ENCODE data around the gene PHLDB3. TPM values are rescaled to one million over a fixed set of nuclear protein-coding genes. Genes with fewer than 3 reads are reported as not detected.
A peak's percentile ranks its signal among the peaks of the same experiment; 100 is the strongest.
"Not testable (repeated sequence)": the region's sequence is repeated elsewhere in the genome, so short reads cannot be mapped to it uniquely, and the experiment has no call there.

PHLDB3 gene
- total RNA-seq, 1 experiment from 2014 or later: 5.6 TPM

DNA sequence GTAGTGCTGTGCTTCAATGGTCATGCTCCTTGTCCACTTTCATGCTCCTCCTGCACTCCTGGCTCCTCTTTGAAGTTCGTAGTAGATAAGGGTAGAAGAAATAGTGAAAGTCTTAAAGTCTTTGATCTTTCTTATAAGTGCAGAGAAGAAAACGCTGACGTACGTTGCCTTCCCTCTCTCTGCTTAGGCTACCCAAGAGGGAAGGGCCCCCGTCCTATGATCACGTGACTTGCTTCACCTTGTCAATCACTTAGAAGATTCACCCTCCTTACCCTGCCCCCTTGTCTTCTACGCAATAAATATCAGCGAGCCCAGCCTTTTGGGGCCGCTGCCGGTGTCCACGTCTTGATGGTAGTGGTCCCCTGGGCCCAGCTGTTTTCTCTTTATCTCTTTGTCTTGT is 67.3 kb downstream of the PHLDB3 start:
- not testable (repeated sequence) for H3K27me3 ChIP-seq (ENCODE audit: low read length); H3K9ac ChIP-seq (ENCODE audit: low read length)

DNA sequence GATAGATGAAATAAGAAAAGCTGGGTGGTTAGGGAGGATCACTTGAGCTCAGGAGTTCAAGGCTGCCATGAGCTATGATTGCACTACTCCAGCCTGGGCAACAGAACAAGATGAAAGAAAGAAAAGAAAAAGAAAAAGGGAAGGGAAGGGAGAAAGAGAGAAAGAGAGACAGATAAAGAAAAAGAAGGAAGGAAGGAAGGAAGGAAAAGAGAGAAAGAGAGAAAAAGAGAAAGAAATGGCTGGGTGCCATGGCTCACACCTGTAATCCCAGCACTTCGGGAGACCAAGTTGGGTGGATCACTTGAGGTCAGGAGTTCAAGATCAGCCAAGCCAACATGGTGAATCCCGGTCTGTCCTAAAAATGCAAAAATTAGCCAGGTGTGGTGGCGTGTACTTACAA is 68.8 kb downstream of the PHLDB3 start:
- no peaks in the 10 kb centered on the region for H3K79me2 ChIP-seq (ENCODE audit: low read length)
- H3K4me1 ChIP-seq (ENCODE audit: low read length): no peaks in the 10 kb centered on the region
- no peak overlapping the region for H3K4me3 ChIP-seq (ENCODE audit: low read length)
- no peak overlapping the region for H3K27ac ChIP-seq (ENCODE audit: low read length)
- H3K9ac ChIP-seq (ENCODE audit: low read length): no peak overlapping the region
- no peak overlapping the region for H3K4me2 ChIP-seq (ENCODE audit: low read depth, low read length, poor library complexity, severe bottlenecking)
- no peak overlapping the region for H2AFZ ChIP-seq (ENCODE audit: low read length)
- H3K9me2 ChIP-seq (replicated peaks; ENCODE audit: insufficient read depth, low read length): no peaks in the 10 kb centered on the region
- DNase-seq: no peak
- H4K20me1 ChIP-seq (ENCODE audit: insufficient read depth, low read depth, low read length): no peaks in the 10 kb centered on the region
- no peaks in the 10 kb centered on the region for H3K36me3 ChIP-seq (ENCODE audit: insufficient read depth, low read length)
- no peaks in the 10 kb centered on the region for H3K27me3 ChIP-seq (ENCODE audit: low read length)
- no peaks in the 10 kb centered on the region for H3K9me3 ChIP-seq (ENCODE audit: low read length)

More for the DNA sequence above, 67.3 kb downstream of the PHLDB3 start:
- not testable (repeated sequence) for H3K27ac ChIP-seq (ENCODE audit: low read length); H3K9me3 ChIP-seq (ENCODE audit: low read length); H3K4me2 ChIP-seq (ENCODE audit: low read depth, low read length, poor library complexity, severe bottlenecking); H3K36me3 ChIP-seq (ENCODE audit: insufficient read depth, low read length); H3K4me3 ChIP-seq (ENCODE audit: low read length); H3K9me2 ChIP-seq (replicated peaks; ENCODE audit: insufficient read depth, low read length); H4K20me1 ChIP-seq (ENCODE audit: insufficient read depth, low read depth, low read length); H3K4me1 ChIP-seq (ENCODE audit: low read length); H3K79me2 ChIP-seq (ENCODE audit: low read length); DNase-seq; H2AFZ ChIP-seq (ENCODE audit: low read length)

DNA sequence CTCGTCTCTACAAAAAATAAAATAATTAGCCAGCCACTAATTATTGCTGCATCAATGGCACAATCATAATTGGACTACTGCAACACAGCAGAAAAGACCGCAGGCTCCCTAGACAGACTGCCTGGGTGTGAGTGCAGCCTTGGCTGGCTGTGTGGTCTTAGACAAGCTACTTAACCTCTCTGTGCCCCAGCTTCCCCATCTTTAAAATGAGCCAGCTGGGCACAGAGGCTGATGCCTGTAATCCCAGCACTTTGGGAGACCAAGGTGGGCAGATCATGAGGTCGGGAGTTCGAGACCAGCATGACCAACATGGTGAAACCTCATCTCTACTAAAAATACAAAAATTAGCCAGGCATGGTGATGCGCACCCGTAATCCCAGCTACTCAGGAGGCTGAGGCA is 70.9 kb downstream of the PHLDB3 start:
- H3K27me3 ChIP-seq (ENCODE audit: low read length): no peaks in the 10 kb centered on the region
- no peak overlapping the region for H3K9ac ChIP-seq (ENCODE audit: low read length)
- H3K27ac ChIP-seq (ENCODE audit: low read length): no peak overlapping the region
- H3K36me3 ChIP-seq (ENCODE audit: insufficient read depth, low read length): no peaks in the 10 kb centered on the region
- H3K4me3 ChIP-seq (ENCODE audit: low read length): no peak overlapping the region
- DNase-seq: no peak
- H3K9me3 ChIP-seq (ENCODE audit: low read length): no peaks in the 10 kb centered on the region
- no peak overlapping the region for H3K4me2 ChIP-seq (ENCODE audit: low read depth, low read length, poor library complexity, severe bottlenecking)
- no peaks in the 10 kb centered on the region for H3K4me1 ChIP-seq (ENCODE audit: low read length)
- H3K79me2 ChIP-seq (ENCODE audit: low read length): no peaks in the 10 kb centered on the region
- no peaks in the 10 kb centered on the region for H4K20me1 ChIP-seq (ENCODE audit: insufficient read depth, low read depth, low read length)
- no peak overlapping the region for H2AFZ ChIP-seq (ENCODE audit: low read length)
- H3K9me2 ChIP-seq (replicated peaks; ENCODE audit: insufficient read depth, low read length): no peaks in the 10 kb centered on the region

- no peak for DNase-seq
- no peak overlapping the region for H3K4me3 ChIP-seq (ENCODE audit: low read length)
- no peaks in the 10 kb centered on the region for H3K36me3 ChIP-seq (ENCODE audit: insufficient read depth, low read length)
- no peaks in the 10 kb centered on the region for H4K20me1 ChIP-seq (ENCODE audit: insufficient read depth, low read depth, low read length)
- no peak overlapping the region for H3K4me2 ChIP-seq (ENCODE audit: low read depth, low read length, poor library complexity, severe bottlenecking)
- no peaks in the 10 kb centered on the region for H3K27me3 ChIP-seq (ENCODE audit: low read length)
- no peaks in the 10 kb centered on the region for H3K9me3 ChIP-seq (ENCODE audit: low read length)
- no peak overlapping the region for H3K27ac ChIP-seq (ENCODE audit: low read length)
- H3K9me2 ChIP-seq (replicated peaks; ENCODE audit: insufficient read depth, low read length): no peaks in the 10 kb centered on the region
- no peak overlapping the region for H3K9ac ChIP-seq (ENCODE audit: low read length)
- no peaks in the 10 kb centered on the region for H3K79me2 ChIP-seq (ENCODE audit: low read length)
- no peaks in the 10 kb centered on the region for H3K4me1 ChIP-seq (ENCODE audit: low read length)
- no peak overlapping the region for H2AFZ ChIP-seq (ENCODE audit: low read length)
Observed at GRCh38 chr19:43433358-43433673, 71.2 kb downstream of the PHLDB3 start.

DNA sequence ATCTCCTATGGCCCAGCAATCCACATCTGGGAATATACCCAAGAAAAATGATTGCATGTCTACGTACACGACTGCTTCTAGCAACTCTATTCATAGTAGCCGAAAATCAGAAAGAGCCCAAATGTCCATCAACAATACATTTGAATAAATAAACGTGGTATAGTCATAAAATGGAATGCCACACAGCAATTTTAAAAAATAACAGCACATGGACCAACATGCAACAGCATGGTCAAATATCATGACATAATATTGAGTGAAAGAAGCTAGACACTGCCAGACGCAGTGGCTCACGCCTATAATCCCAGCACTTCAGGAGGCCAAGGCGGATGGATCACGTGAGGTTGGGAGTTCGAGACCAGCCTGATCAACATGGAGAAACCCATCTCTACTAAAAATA is 73.6 kb downstream of the PHLDB3 start:
- Histone ChIP-seq H3K79me2 (ENCODE audit: low read length) (no peaks in the 10 kb centered on the region), H3K9me3 (ENCODE audit: low read length) (no peaks in the 10 kb centered on the region), H4K20me1 (ENCODE audit: insufficient read depth, low read depth, low read length) (no peaks in the 10 kb centered on the region), H3K9me2 (replicated peaks; ENCODE audit: insufficient read depth, low read length) (no peaks in the 10 kb centered on the region), H3K4me3 (ENCODE audit: low read length) (no peak overlapping the region), H3K9ac (ENCODE audit: low read length) (no peak overlapping the region), H3K36me3 (ENCODE audit: insufficient read depth, low read length) (no peaks in the 10 kb centered on the region), H2AFZ (ENCODE audit: low read length) (no peak overlapping the region), H3K4me2 (ENCODE audit: low read depth, low read length, poor library complexity, severe bottlenecking) (no peak overlapping the region), H3K4me1 (ENCODE audit: low read length) (no peaks in the 10 kb centered on the region), H3K27me3 (ENCODE audit: low read length) (no peaks in the 10 kb centered on the region), H3K27ac (ENCODE audit: low read length) (no peak overlapping the region)
- DNase-seq: no peak

DNA sequence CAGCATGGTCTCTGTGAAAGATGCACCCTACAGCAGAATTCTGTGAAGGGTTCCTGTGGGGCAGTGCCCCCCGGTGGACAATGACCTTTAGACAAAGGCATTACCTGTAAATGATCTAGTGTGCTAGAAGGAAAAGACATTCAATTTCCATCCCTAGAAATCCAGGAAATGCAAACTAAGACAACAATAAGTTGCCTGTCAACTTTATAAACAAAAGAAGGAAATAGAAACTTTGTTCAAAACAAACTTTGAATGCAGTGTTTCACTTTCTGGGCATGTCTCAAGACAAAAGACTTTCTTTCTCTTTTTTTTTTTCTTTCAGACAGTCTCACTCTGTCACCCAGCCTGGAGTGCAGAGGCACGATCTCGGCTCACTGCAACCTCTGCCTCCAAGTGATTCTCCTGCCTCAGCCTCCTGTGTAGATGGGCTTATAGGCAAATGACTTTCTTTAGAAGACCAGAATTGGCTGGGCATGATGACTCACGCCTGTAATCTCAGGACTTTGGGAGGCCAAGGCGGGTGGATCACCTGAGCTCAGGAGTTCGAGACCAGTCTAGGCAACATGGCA is 74.3 kb downstream of the PHLDB3 start:
- no peak for DNase-seq
- no peaks in the 10 kb centered on the region for H3K4me1 ChIP-seq (ENCODE audit: low read length)

DNA sequence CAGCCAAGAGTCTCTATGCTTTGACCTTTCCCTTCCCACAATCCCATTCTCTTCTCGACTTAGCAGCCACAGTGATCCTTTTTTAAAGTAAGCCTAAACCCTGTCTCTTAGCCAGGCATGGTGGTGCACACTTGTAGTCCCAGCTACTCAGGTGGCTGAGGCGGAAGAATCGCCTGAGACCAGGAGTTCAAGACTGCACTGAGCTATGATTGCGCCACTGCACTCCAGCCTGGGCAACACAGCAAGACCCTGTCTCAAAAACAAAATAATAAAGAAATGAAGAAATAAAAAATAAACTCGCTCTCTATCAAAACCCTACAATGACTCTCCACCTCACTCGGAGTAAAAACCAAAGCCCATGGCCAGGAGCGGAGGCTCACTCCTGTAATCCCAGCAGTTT is 75.2 kb downstream of the PHLDB3 start:
- Histone ChIP-seq H3K9ac (ENCODE audit: low read length) (no peak overlapping the region), H4K20me1 (ENCODE audit: insufficient read depth, low read depth, low read length) (no peaks in the 10 kb centered on the region), H3K36me3 (ENCODE audit: insufficient read depth, low read length) (no peaks in the 10 kb centered on the region), H3K79me2 (ENCODE audit: low read length) (no peaks in the 10 kb centered on the region), H3K27me3 (ENCODE audit: low read length) (no peaks in the 10 kb centered on the region), H3K4me3 (ENCODE audit: low read length) (no peak overlapping the region), H3K9me2 (replicated peaks; ENCODE audit: insufficient read depth, low read length) (no peaks in the 10 kb centered on the region), H3K4me1 (ENCODE audit: low read length) (no peaks in the 10 kb centered on the region), H3K9me3 (ENCODE audit: low read length) (no peaks in the 10 kb centered on the region), H3K27ac (ENCODE audit: low read length) (no peak overlapping the region), H2AFZ (ENCODE audit: low read length) (no peak overlapping the region), H3K4me2 (ENCODE audit: low read depth, low read length, poor library complexity, severe bottlenecking) (no peak overlapping the region)
- DNase-seq: no peak

More for the DNA sequence above, 74.3 kb downstream of the PHLDB3 start:
- no peaks in the 10 kb centered on the region for H3K79me2 ChIP-seq (ENCODE audit: low read length)
- no peaks in the 10 kb centered on the region for H4K20me1 ChIP-seq (ENCODE audit: insufficient read depth, low read depth, low read length)
- H3K36me3 ChIP-seq (ENCODE audit: insufficient read depth, low read length): no peaks in the 10 kb centered on the region
- no peak overlapping the region for H3K4me2 ChIP-seq (ENCODE audit: low read depth, low read length, poor library complexity, severe bottlenecking)
- no peak overlapping the region for H2AFZ ChIP-seq (ENCODE audit: low read length)
- no peak overlapping the region for H3K4me3 ChIP-seq (ENCODE audit: low read length)
- H3K27me3 ChIP-seq (ENCODE audit: low read length): no peaks in the 10 kb centered on the region
- no peak overlapping the region for H3K27ac ChIP-seq (ENCODE audit: low read length)
- no peak overlapping the region for H3K9ac ChIP-seq (ENCODE audit: low read length)
- H3K9me3 ChIP-seq (ENCODE audit: low read length): no peaks in the 10 kb centered on the region
- H3K9me2 ChIP-seq (replicated peaks; ENCODE audit: insufficient read depth, low read length): no peaks in the 10 kb centered on the region

DNA sequence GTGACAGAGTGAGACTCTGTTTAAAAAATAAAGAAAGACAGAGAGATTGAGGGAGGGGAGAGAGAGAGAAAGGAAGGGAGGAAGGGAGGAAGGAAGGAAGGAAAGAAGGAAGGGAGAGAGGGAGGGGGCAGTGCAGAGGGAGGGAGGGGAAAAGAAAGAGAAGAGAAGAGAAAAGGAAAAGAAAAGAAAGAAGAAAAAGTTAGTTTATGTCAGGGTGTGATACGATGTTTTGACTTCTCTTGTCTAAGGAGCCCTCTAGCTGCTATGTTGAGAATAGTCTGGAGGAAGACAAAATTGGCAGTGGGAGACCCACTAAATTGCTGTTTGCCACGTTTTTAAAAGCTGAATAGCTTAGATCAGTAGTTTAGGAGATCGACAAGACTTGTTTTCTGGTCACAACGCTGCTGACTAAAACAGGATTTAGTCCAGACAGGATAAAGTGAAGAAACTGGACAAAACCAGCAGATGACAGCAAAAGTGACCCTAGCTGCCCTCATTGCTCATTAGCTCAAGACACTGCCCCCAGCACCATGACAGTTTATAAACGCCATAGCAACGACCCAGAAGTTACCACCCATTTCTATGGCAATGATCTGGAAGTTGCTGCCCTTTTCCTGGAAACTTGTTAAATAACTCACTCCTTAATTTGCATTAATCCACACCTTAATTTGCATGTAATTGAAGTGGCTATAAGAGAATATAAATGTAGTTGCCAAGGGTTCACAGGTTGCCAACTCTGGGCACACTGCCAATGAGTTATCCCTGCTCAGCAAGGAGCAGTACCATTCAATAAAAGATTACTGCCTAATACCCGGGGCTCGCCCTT is 78.8 kb downstream of the PHLDB3 start:
- Histone ChIP-seq H3K27ac (ENCODE audit: low read length) (no peak overlapping the region), H3K9ac (ENCODE audit: low read length) (no peak overlapping the region), H3K9me2 (replicated peaks; ENCODE audit: insufficient read depth, low read length) (no peaks in the 10 kb centered on the region), H4K20me1 (ENCODE audit: insufficient read depth, low read depth, low read length) (no peaks in the 10 kb centered on the region), H3K36me3 (ENCODE audit: insufficient read depth, low read length) (no peaks in the 10 kb centered on the region), H3K79me2 (ENCODE audit: low read length) (no peaks in the 10 kb centered on the region), H3K4me1 (ENCODE audit: low read length) (no peaks in the 10 kb centered on the region), H3K4me3 (ENCODE audit: low read length) (no peak overlapping the region), H2AFZ (ENCODE audit: low read length) (no peak overlapping the region), H3K4me2 (ENCODE audit: low read depth, low read length, poor library complexity, severe bottlenecking) (no peak overlapping the region), H3K27me3 (ENCODE audit: low read length) (no peaks in the 10 kb centered on the region), H3K9me3 (ENCODE audit: low read length) (no peaks in the 10 kb centered on the region)
- peak; percentile 60 for DNase-seq
